Testis (tissue), 3 donors: ENCODE measurements around the gene PAX7. TPM values are rescaled to one million over a fixed set of nuclear protein-coding genes. Genes with fewer than 3 reads are reported as not detected.

ENCODE experiments used
- DNase-seq: peaks from one replicate; pipeline ENCODE4 v3.0.0-alpha.2; 2019
- H3K27ac ChIP-seq, 2 donors: fragments of 200-600 bp; sonication (generic); one replicate each; pipeline ENCODE4 v1.5.1; 2019
- H3K27me3 ChIP-seq: fragments of 200-600 bp; sonication (generic); one replicate; pipeline ENCODE4 v1.5.1; 2019
- H3K36me3 ChIP-seq: fragments of 200-600 bp; sonication (generic); one replicate; pipeline ENCODE4 v1.5.1; 2017; ENCODE audit warnings: low read depth; ENCODE audit errors: missing control alignments
- H3K4me1 ChIP-seq: fragments of 200-600 bp; sonication (generic); one replicate; pipeline ENCODE4 v1.5.1; 2019
- H3K4me3 ChIP-seq, 2 donors: fragments of 200-600 bp; sonication (generic); one replicate each; pipeline ENCODE4 v1.5.1; 2017 to 2019
- H3K9me3 ChIP-seq: fragments of 200-600 bp; sonication (generic); one replicate; pipeline ENCODE4 v1.5.1; 2017
- CTCF ChIP-seq, 3 experiments: fragments of 450-650 bp in 2 of 3; fragments of 200-600 bp in 1 of 3; sonication (generic) in 1 of 3; IDR thresholded peaks; one replicate each; pipeline ENCODE4 v1.5.1; 2016 to 2019; ENCODE audit warnings: antibody characterized with exemption in 3 of 3, mild to moderate bottlenecking in 2 of 3, moderate library complexity in 1 of 3
- POLR2A ChIP-seq: fragments of 450-650 bp; IDR thresholded peaks from one replicate; pipeline ENCODE4 v1.6.1; 2017; ENCODE audit warnings: antibody characterized with exemption, mild to moderate bottlenecking, moderate library complexity
- WGBS, 2 donors: methylation state at CpG; one replicate each; pipeline ENCODE4 v1.1.5; 2018; 5-methylcytosine and 5-hydroxymethylcytosine counted together
- intact Hi-C: fragments of 100-400 bp; cut with DNase I; formaldehyde crosslinking; loops from one replicate; pipeline ENCODE4 v1.15.1; 2023; ENCODE audit warnings: low total_unique reads
- polyA plus RNA-seq: library from polyadenylated mRNA; stranded (reverse); fragments of 350-450 nt; fragmentation: Illumina TruSeq; extraction: RNeasy Lipid Tissue Mini Kit (QIAGEN cat#74804); gene quantifications from one replicate; pipeline ENCODE4 v1.2.3, GENCODE V29; 2014; ENCODE audit warnings: low read depth, low replicate concordance; ENCODE audit not compliant: insufficient read depth
- total RNA-seq, 2 donors: library from RNA; depleted of rRNA; stranded (reverse); fragments of >200 nt; gene quantifications; one replicate each; pipeline ENCODE4 v1.2.3, GENCODE V29; 2016

Gene PAX7
- total and polyA plus RNA-seq, 3 donors from 2014 or later = 0.16 to 0.37 (median 0.18) TPM

GRCh38 chr1:18666317-18666920 is 35.8 kb downstream of the PAX7 start:
- intact Hi-C loops = no loop called here
- Histone ChIP-seq H3K27ac (no peak overlapping the region), H3K36me3 (no peaks in the 10 kb centered on the region), H3K4me3 (no peak overlapping the region), H3K27me3 (no peaks in the 10 kb centered on the region), H3K4me1 (no peaks in the 10 kb centered on the region), H3K9me3 (no peaks in the 10 kb centered on the region)
- TF ChIP-seq CTCF (IDR thresholded peaks at IDR 0.05) (no peak), POLR2A (no peak)
- no peak for DNase-seq
- WGBS, 2 donors = 64 to 82% methylated on average over 7 of the region's 7 CpGs

- H3K4me3 ChIP-seq = no peak overlapping the region
- H3K4me1 ChIP-seq = no peaks in the 10 kb centered on the region
- no peak for TF ChIP-seq CTCF (IDR thresholded peaks at IDR 0.05)
- no peak for TF ChIP-seq POLR2A
- no peak for DNase-seq
- whole genome bisulfite sequencing, 2 donors = 82 to 86% methylated on average over 6 of the region's 6 CpGs
- no peaks in the 10 kb centered on the region for H3K9me3 ChIP-seq
- intact Hi-C loops = no loop called here
- H3K27me3 ChIP-seq = no peaks in the 10 kb centered on the region
- H3K36me3 ChIP-seq = no peaks in the 10 kb centered on the region
- no peak overlapping the region for H3K27ac ChIP-seq
Measured at GRCh38 chr1:18667333-18667732, 36.7 kb downstream of the PAX7 start.

GRCh38 chr1:18668046-18668445 is 37.4 kb downstream of the PAX7 start:
- TF ChIP-seq POLR2A (no peak), CTCF (IDR thresholded peaks at IDR 0.05) (no peak)
- Histone ChIP-seq H3K36me3 (no peaks in the 10 kb centered on the region), H3K9me3 (no peaks in the 10 kb centered on the region), H3K4me1 (no peaks in the 10 kb centered on the region), H3K27me3 (no peaks in the 10 kb centered on the region), H3K4me3 (no peak overlapping the region), H3K27ac (no peak overlapping the region)
- DNase-seq = no peak
- intact Hi-C loops = no loop called here
- 32 to 53% methylated on average over 2 of the region's 2 CpGs for WGBS, 2 donors

GRCh38 chr1:18668750-18669404 is 38.2 kb downstream of the PAX7 start:
- no peaks in the 10 kb centered on the region for H3K4me1 ChIP-seq
- 73 to 87% methylated on average over 3 to 4 of the region's 4 CpGs for whole genome bisulfite sequencing, 2 donors
- no peak overlapping the region for H3K4me3 ChIP-seq
- no peaks in the 10 kb centered on the region for H3K9me3 ChIP-seq
- intact Hi-C loops = no loop called here
- no peaks in the 10 kb centered on the region for H3K36me3 ChIP-seq
- H3K27ac ChIP-seq = no peak overlapping the region
- no peaks in the 10 kb centered on the region for H3K27me3 ChIP-seq
- TF ChIP-seq CTCF (IDR thresholded peaks at IDR 0.05) = no peak
- no peak for TF ChIP-seq POLR2A
- DNase-seq = no peak
